HG03442 (cell line): Measurements from ENCODE around the gene TMEM181.
"Not testable (repeated sequence)": the region's sequence is repeated elsewhere in the genome, so short reads cannot be mapped to it uniquely, and the experiment has no call there.

ENCODE experiments used
- ATAC-seq: cut with Tn5 transposase; IDR thresholded peaks from one replicate; pipeline ENCODE4 v1.9.1; 2021; ENCODE audit warnings: mild to moderate bottlenecking, moderate library complexity; ENCODE audit not compliant: unreplicated experiment

The TMEM181 gene

DNA sequence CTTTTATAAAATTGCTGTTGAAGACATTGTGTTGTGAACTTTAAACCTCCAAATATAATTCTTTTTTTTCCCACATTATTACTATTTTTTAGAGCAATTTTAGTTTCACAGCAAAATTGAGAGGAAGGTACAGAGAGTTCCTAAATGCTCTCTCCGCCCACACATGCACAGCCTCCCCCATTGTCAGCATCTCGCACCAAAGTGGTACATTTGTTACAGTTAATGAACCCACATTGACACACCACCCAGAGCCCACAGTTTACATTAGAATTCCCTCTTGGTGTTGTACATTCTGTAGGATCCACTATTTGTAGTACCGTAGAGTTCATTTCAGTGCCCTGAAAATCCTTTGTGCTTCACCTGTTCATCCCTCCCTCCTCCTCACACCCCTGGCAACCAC lies 33.8 kb downstream of the TMEM181 start:
- ATAC-seq: no peak

DNA sequence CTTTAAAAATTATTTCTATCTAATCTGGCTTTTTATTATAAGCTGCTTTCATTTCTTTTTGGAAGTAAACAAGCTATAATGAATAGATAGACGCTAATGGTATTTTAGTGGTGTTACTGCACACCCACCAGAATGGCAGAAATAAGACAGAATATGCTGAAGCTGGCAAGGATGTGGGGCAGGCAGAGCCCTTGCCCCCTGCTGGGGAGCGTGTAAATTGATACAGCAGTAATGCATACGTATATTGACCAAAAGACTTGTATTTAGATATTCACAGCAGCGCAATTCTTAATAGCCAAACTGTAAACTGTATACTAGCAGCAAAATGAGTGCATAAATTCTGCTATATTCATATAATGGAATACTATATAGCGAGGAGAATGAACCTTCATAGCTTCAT lies 35.3 kb downstream of the TMEM181 start:
- ATAC-seq: no peak

- ATAC-seq: no peak
Observed at GRCh38 chr6:158596861-158597260, 37.0 kb downstream of the TMEM181 start.

DNA sequence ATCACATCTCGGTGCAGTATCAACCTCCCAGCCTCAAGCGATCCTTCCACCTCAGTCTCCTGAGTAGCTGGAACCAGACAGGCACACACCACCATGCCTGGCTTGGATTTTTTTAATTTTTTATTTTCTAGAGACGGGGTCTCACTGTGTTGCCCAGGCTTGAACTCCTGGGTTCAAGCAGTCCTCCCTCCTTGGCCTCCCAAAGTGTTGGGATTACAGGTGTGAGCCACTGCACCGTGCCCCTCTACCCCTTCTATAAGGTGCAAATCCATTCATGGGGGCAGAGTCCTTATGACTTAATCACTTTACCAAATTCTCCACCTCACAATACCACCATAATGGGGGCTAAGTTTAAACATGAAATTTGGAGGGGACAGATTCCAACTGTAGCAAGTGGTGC lies 37.7 kb downstream of the TMEM181 start:
- no peak for ATAC-seq

DNA sequence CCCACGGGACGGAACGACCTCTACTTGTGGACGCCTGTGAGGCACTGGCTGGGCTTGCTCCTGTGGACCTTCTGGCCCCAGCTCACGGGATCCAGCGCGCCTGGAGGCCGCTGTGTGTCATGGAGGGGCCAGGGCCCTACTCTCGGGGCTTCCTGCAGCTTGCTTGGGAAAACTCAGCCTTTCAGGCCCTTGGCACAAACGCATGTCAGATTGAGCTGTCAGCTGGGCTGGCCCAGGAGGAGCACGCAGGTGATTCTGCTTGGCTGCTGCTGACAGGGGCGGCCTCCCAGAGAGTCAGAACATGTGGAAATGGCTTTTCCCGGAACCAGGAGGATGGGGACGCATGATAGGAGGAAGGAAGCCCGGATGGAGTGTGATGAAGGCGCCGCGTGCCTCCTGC lies 39.7 kb downstream of the TMEM181 start:
- no peak for ATAC-seq

- ATAC-seq: no peak
Observed at GRCh38 chr6:158603261-158604047, 43.6 kb downstream of the TMEM181 start.

- no peak for ATAC-seq
Observed at GRCh38 chr6:158604048-158604406, 44.1 kb downstream of the TMEM181 start.

DNA sequence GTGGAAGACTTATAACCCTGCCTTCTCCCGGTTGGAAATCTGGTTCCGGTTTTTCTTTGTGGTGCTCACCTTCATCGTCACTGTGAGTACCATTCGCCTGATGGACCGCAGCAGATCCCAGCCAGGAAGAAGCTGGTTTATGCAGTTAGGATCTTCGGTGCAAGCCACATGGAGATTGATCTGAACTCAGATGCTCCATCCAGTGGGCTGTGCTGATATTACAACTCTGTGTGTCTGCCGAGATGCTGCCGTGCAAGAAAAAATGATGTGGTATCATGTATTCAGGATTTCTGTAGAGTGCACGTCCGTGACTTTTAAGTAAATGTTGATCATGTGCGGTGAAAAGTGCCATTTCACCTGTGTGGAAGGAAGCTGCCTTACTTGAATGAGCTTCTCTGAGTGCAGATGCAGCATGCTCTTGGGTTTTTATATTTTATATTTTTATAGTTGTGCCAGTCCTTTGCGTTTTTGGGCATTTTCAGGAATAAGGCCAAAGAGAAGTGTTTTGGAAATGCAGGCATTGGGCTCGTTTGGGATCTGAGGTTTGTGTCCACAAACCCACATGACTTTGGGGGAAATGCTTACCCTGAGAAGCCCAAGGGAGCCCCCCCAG lies 45.5 kb downstream of the TMEM181 start:
- no peak for ATAC-seq

DNA sequence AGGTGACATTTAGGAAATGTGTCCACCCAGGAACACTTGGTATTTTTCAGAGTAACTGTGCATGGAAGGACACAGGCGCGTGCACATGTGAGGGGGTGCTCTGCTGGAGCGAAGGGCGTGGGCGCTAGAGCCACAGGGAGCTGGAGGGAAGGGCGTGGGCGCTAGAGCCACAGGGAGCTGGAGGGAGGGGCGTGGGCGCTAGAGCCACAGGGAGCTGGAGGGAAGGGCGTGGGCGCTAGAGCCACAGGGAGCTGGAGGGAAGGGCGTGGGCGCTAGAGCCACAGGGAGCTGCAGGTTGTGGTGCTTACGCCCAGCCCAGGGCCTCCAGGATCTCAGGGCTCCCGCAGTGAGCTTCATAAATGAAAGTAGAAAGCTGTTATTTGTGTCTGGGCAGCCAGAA lies 46.1 kb downstream of the TMEM181 start:
- ATAC-seq: not testable (repeated sequence)

DNA sequence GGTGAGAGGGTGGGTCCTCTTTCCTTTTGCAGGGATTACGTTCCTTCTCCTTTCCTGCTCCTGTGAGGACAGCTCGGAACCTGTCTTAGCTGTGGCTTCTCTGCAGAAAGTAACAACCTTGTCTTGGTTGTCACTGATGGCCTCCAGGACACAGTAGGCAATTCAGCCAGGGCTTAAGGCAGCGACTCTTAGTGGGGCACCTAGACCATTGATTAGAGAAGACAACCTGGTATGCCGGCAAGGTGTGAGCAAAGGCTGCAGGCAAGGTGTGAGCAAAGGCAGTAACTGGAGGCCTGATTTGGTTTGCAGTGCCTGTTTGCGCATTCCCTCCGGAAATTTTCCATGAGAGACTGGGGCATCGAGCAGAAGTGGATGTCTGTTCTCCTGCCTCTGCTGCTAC lies 47.0 kb downstream of the TMEM181 start:
- ATAC-seq: no peak

DNA sequence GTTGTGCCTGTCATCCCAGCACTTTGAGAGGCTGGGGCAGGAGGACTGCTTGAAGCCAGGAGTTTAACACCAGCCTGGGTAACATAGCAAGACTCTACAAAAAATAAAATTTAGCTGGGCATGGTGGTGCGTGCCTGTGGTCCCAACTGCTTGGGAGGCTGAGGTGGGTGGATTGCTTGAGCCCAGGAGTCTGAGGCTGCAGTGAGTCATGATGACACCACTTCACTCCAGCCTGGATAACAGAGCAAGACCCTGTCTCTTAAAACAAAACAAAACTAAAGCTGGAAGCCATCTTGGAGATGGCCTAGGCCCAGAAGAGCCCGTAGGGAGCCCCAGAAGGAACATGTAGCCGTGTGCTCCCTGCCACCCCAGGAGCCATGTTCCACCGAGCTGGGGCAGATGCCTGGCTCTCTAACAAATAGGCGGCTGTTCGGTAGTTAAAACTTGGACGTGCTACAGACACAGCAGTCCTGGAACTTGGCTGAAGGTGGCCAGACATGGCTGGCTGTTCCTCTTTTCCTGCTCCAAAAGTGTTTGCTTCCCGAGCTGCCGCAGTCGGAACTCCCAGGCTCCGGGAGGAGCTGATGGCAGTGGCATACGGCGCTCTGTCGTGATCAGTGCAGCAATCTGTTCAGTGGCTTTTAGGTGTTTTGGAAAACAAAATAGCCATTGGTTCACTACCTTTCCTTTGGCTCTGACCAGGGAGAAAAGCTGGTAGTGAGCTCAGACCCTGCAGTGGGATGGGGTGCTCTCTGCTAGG lies 47.7 kb downstream of the TMEM181 start:
- ATAC-seq: no peak

- no peak for ATAC-seq
Observed at GRCh38 chr6:158608221-158608620, 48.3 kb downstream of the TMEM181 start.

DNA sequence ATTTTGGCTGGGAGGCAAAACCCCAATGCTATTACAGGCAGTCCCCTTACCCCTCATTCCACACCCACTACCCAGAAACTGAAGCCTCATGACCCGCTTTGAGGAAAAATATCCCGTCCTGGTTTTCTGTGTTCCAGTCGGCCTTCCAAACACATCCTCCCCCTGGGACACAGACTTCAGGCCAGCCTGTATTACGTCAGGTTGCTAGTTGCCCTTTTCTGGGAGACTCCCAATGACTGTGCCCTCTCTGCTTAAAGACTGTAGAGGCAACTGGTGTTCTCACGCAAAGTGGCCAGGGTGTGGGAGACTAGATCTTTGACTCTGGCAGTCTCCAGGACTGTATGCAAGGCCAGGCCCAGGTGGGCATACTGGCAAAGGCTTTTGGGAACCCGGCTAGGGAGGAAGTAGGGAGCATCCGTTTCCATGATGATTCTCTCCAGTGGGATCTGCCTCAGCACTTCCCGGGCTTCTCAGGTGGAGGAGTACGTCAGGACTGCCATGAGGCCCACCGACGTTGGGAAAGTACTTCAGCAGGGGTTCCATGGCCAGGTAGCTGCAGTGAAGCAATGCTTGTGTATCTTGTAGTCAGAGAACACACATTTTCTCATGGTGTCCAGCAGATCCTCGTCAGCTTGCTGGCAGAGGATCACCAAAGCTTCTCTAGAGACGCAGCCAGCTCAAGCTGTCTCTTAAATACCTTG lies 49.7 kb downstream of the TMEM181 start:
- ATAC-seq: no peak

DNA sequence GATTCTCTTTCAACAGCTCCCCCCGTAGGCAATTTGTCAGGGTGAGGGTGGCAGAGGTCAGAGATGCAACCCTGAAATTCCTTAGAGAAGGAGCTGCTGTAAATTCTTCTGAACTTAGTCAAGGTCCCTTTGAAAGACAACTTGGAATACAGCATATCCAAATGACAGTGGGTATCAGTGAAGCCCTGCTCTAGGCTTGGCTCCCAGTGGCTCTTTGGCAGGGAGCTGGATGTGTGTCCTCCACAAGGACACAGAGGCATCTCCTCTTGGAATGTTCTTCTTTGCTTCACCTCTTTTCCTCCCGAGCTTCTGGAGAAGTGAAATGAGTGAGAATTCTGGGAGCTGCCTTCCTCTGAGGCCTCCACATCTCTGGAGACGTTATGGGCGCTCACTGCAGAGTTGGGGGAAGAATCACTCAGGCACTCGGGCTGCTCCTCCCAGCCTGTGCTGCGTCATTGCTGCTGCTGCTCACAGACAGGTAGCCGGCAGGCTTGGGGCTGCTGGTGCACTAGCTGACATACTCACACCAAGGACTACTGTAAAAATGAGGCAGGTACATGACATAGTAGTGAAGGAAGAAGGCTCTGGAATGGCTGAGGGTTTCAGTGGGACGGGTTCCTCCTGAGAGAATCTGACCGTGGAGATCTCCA lies 50.6 kb downstream of the TMEM181 start:
- ATAC-seq: no peak

DNA sequence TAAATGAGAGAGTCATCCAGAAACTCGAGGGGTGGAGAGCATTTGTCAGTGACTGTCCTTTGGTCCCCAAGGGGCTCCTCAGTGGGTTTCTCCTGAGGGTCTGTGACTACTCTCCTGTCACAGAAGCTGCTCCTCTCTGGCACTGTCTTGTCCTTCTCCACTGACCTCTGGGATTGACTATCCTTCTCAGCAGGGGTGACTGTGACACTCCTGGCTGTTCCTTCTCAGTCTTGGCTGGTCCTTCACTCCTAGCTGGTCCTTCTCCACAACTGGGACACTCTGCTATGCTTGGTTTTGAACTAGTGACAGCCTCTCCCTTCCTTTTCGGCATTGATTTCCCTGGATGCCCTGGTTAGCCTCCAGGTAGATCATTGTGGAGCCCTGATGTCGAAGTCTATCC lies 51.1 kb downstream of the TMEM181 start:
- ATAC-seq: no peak

- ATAC-seq: no peak
Observed at GRCh38 chr6:158611541-158612370, 51.9 kb downstream of the TMEM181 start.

- ATAC-seq: not testable (repeated sequence)
Observed at GRCh38 chr6:158614606-158615005, 54.7 kb downstream of the TMEM181 start.

GRCh38 chr6:158618289-158618688 lies 58.4 kb downstream of the TMEM181 start:
- ATAC-seq: not testable (repeated sequence)

DNA sequence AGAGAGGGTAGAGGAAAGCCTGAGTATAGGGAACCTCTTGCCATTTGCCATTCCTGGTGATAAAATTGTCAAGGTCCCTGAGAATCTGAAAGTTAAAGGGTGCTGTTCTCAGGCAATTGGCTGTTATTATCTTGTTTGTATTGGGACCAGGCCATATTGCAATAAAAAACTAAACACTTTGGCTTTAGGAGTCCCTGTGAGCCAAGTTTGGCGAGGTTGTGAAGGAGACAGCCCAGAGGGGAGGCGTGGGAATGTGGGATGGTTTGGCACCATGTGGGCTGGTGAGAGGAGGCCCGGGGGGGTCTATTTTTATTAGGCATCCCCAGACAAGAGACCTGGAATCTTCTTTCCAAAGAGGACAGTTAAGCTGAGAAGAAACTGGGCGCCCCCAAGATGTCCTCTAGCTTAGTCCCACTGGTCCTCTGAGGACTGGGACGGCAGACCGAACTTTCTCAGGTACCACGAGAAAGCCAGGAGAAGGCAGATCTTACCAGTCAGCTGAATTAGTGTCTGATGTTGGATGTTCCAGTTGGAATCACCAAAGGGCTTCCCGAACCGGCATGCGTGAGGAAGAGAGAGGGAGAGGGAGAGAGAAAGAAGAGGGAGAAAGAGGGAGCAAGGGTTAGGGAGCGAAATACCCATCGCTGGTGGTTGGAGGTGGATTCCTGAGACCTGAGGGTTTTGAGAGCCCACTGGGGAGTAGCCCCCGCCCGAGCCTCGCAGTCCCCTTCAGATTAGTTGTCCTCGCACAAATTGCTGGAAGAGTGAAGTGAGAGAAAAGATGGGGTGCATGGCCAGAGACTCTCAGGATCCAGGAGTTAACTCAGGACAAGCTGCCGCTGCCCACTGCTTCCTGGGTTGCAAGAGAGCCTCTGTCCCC lies 60.3 kb downstream of the TMEM181 start:
- ATAC-seq: no peak
